Body of pancreas (tissue), 4 donors: Measurements from ENCODE around the gene HAUS2. TPM values are rescaled to one million over a fixed set of nuclear protein-coding genes. Genes with fewer than 3 reads are reported as not detected.

Experiments
- ATAC-seq: fragments of 150-250 bp; one replicate; pipeline ENCODE4 v1.9.1; 2016
- DNase-seq, 4 donors: peaks; one replicate each; pipeline ENCODE4 v3.0.0-alpha.2; 2019
- H3K27ac ChIP-seq, 4 donors: fragments of 200-600 bp; sonication (generic); 1 replicate in 3 of 4; 2 replicates in 1 of 4; pipeline versions ENCODE4 v1.5.1 to v1.6.1; 2016 to 2019; ENCODE audit warnings: mild to moderate bottlenecking in 1 of 4, mixed read lengths in 1 of 4, moderate library complexity in 1 of 4
- H3K27me3 ChIP-seq, 2 donors: fragments of 200-600 bp; sonication (generic); one replicate each; pipeline ENCODE4 v1.6.0; 2016; ENCODE audit warnings: mild to moderate bottlenecking in 1 of 2
- H3K36me3 ChIP-seq, 2 donors: fragments of 200-600 bp; sonication (generic); replicated peaks in 1 of 2; 2 replicates each; pipeline ENCODE4 v1.5.1; 2016; ENCODE audit warnings: low read depth in 2 of 2; ENCODE audit not compliant: insufficient read depth in 1 of 2
- H3K4me1 ChIP-seq: fragments of 200-600 bp; sonication (generic); one replicate; pipeline ENCODE4 v1.6.0; 2016
- H3K4me3 ChIP-seq, 2 donors: fragments of 200-600 bp; sonication (generic); 1 replicate in 1 of 2; 2 replicates in 1 of 2; pipeline ENCODE4 v1.5.1; 2016 to 2019
- H3K9me3 ChIP-seq, 3 donors: fragments of 200-600 bp; sonication (generic); 1 replicate in 2 of 3; 2 replicates in 1 of 3; pipeline ENCODE4 v1.5.1; 2016
- CTCF ChIP-seq, 7 experiments: fragments of 450-650 bp in 4 of 7; fragments of 200-600 bp in 3 of 7; sonication (generic) in 3 of 7; IDR thresholded peaks; one replicate each; pipeline ENCODE4 v1.5.1; 2016 to 2019; ENCODE audit warnings: antibody characterized with exemption in 7 of 7
- POLR2A ChIP-seq, 3 donors: fragments of 450-650 bp; IDR thresholded peaks; one replicate each; pipeline ENCODE4 v1.6.1; 2016; ENCODE audit warnings: antibody characterized with exemption in 3 of 3, mild to moderate bottlenecking in 2 of 3
- WGBS, 2 donors: methylation state at CpG; one replicate each; pipeline ENCODE4 v1.1.5; 2017; 5-methylcytosine and 5-hydroxymethylcytosine counted together
- intact Hi-C: fragments of 100-400 bp; cut with DNase I; formaldehyde crosslinking; loops from one replicate; pipeline ENCODE4 v1.15.1; 2023
- total RNA-seq, 2 donors: library from RNA; depleted of rRNA; stranded (reverse); fragments of >200 nt; gene quantifications; one replicate each; pipeline ENCODE4 v1.1.0, GENCODE V29; 2016

HAUS2 gene
- total RNA-seq, 2 donors from 2014 or later, result 8.6 to 24.7 TPM

GRCh38 chr15:42523331-42523730, 25.3 kb upstream of the HAUS2 start:
- Histone ChIP-seq H3K36me3 (peaks cover 0 to 7% of the 10 kb centered on the region in 2 donors), H3K27me3 (no peaks in the 10 kb centered on the region), H3K4me1 (no peaks in the 10 kb centered on the region), H3K4me3 (no peak overlapping the region), H3K27ac (no peak overlapping the region), H3K9me3 (no peaks in the 10 kb centered on the region)
- DNase-seq (no peak), ATAC-seq (no peak)
- intact Hi-C loops, result no loop called here
- TF ChIP-seq CTCF (IDR thresholded peaks at IDR 0.05) (no peak), POLR2A (IDR thresholded peaks at IDR 0.05) (no peak)
- whole genome bisulfite sequencing, 2 donors, result 81 to 85% methylated on average over 2 of the region's 2 CpGs

- WGBS, 2 donors, result 80% methylated on average over 3 of the region's 3 CpGs
- DNase-seq, result no peak
- Histone ChIP-seq H3K27ac (no peak overlapping the region), H3K4me3 (no peak overlapping the region), H3K9me3 (no peaks in the 10 kb centered on the region), H3K4me1 (no peaks in the 10 kb centered on the region), H3K27me3 (no peaks in the 10 kb centered on the region), H3K36me3 (peaks cover 0 to 12% of the 10 kb centered on the region in 2 donors)
- no peak for ATAC-seq
- intact Hi-C loops, result no loop called here
- TF ChIP-seq POLR2A (IDR thresholded peaks at IDR 0.05) (no peak), CTCF (IDR thresholded peaks at IDR 0.05) (no peak)
Measured at GRCh38 chr15:42528970-42529369, 19.7 kb upstream of the HAUS2 start.

- no peak for ATAC-seq
- TF ChIP-seq CTCF (IDR thresholded peaks at IDR 0.05) (no peak), POLR2A (IDR thresholded peaks at IDR 0.05) (no peak)
- Histone ChIP-seq H3K4me3 (no peak overlapping the region), H3K36me3 (peaks cover 0 to 10% of the 10 kb centered on the region in 2 donors), H3K27me3 (no peaks in the 10 kb centered on the region), H3K9me3 (no peaks in the 10 kb centered on the region), H3K27ac (no peak overlapping the region), H3K4me1 (no peaks in the 10 kb centered on the region)
- intact Hi-C loops, result no loop called here
- DNase-seq, result no peak
- 93 to 96% methylated on average over 1 of the region's 1 CpG for WGBS, 2 donors
Measured at GRCh38 chr15:42533246-42533645, 15.4 kb upstream of the HAUS2 start.

GRCh38 chr15:42544853-42545629, 3.6 kb upstream of the HAUS2 start:
- no peak for TF ChIP-seq POLR2A (IDR thresholded peaks at IDR 0.05)
- TF ChIP-seq CTCF (IDR thresholded peaks at IDR 0.05), result no peak
- H3K4me3 ChIP-seq, result no peak overlapping the region
- H3K27me3 ChIP-seq, result no peaks in the 10 kb centered on the region
- ATAC-seq, result no peak
- intact Hi-C loops, result no loop called here
- 71 to 83% methylated on average over 4 of the region's 4 CpGs for WGBS, 2 donors
- H3K4me1 ChIP-seq, result peaks cover 10% of the 10 kb centered on the region
- no peaks in the 10 kb centered on the region for H3K9me3 ChIP-seq
- DNase-seq, result no peak
- H3K27ac ChIP-seq, result no peak overlapping the region
- H3K36me3 ChIP-seq, result peaks cover 0 to 5% of the 10 kb centered on the region in 2 donors

- Histone ChIP-seq H3K4me3 (peak overlapping the region; percentile 89 to 91), H3K27ac (peak overlapping the region; percentile 71 to 92 (median 81)), H3K4me1 (peaks cover 10% of the 10 kb centered on the region), H3K27me3 (no peaks in the 10 kb centered on the region), H3K36me3 (peaks cover 0 to 5% of the 10 kb centered on the region in 2 donors), H3K9me3 (no peaks in the 10 kb centered on the region)
- no peak for TF ChIP-seq CTCF (IDR thresholded peaks at IDR 0.05)
- TF ChIP-seq POLR2A (IDR thresholded peaks at IDR 0.05), result no peak
- DNase-seq (no peak), ATAC-seq (peak; percentile 6)
- intact Hi-C loops, result no loop called here
- 1 to 2% methylated on average over 7 to 9 of the region's 9 CpGs for WGBS, 2 donors
Measured at GRCh38 chr15:42547918-42548248, 755 bp upstream of the HAUS2 start.
